SK-N-SH (cell line): ENCODE measurements around the gene FAM227B. TPM values are rescaled to one million over a fixed set of nuclear protein-coding genes. Genes with fewer than 3 reads are reported as not detected.

Experiments
- CTCF ChIA-PET: fragments of 300-600, 350-600 bp; formaldehyde crosslinking; extraction: SDS; loops from one replicate; lab custom pipeline; 2021; lab: Yijun Ruan, JAX
- POLR2A ChIA-PET: fragments of 350-600 bp; sonication (Branson Sonifier 250); formaldehyde crosslinking; extraction: SDS; loops from one replicate; lab custom pipeline; 2020; ENCODE audit warnings: antibody characterized with exemption, inconsistent platforms; lab: Yijun Ruan, JAX
- DNase-seq: peaks from one replicate; pipeline ENCODE4 v3.0.0; 2012
- H2AFZ ChIP-seq: fragments of 200-600 bp; sonication (generic); 2 replicates; pipeline ENCODE4 v1.8.1; 2016; ENCODE audit warnings: antibody characterized with exemption, mild to moderate bottlenecking, low read depth
- H3F3A ChIP-seq: fragments of 200-600 bp; sonication (generic); replicated peaks from 2 replicates; pipeline ENCODE3; 2016; ENCODE audit warnings: antibody characterized with exemption, mild to moderate bottlenecking; ENCODE audit not compliant: insufficient read depth
- H3K27ac ChIP-seq, 2 experiments: fragments of 200-500 bp in 1 of 2; fragments of 200-600 bp in 1 of 2; sonication (Bioruptor generic) in 1 of 2; sonication (generic), shearing (Covaris generic) in 1 of 2; 2 replicates each; pipeline versions ENCODE4 v1.5.1 to v1.6.1; 2014 to 2016; ENCODE audit warnings: low read depth in 2 of 2, inconsistent platforms in 1 of 2, low read length in 1 of 2, mild to moderate bottlenecking in 1 of 2, mixed read lengths in 1 of 2
- H3K27me3 ChIP-seq: fragments of 200-600 bp; sonication (generic), shearing (Covaris generic); 2 replicates; pipeline ENCODE4 v1.6.1; 2016; ENCODE audit warnings: mixed run types; ENCODE audit not compliant: insufficient read depth
- H3K36me3 ChIP-seq, 2 experiments: fragments of 200-500 bp in 1 of 2; fragments of 200-600 bp in 1 of 2; sonication (Bioruptor generic) in 1 of 2; sonication (generic) in 1 of 2; replicated peaks in 1 of 2; 2 replicates each; pipeline versions ENCODE3 to v1.5.1; 2014 to 2016; ENCODE audit warnings: low read length in 1 of 2, mild to moderate bottlenecking in 1 of 2; ENCODE audit not compliant: insufficient read depth in 2 of 2, control insufficient read depth in 1 of 2
- H3K4me1 ChIP-seq, 2 experiments: fragments of 200-500 bp in 1 of 2; fragments of 200-600 bp in 1 of 2; sonication (Bioruptor generic) in 1 of 2; sonication (generic), shearing (Covaris generic) in 1 of 2; 2 replicates each; pipeline versions ENCODE4 v1.5.1 to v1.6.1; 2014 to 2016; ENCODE audit warnings: low read depth in 1 of 2, low read length in 1 of 2, mixed run types in 1 of 2; ENCODE audit not compliant: insufficient read depth in 2 of 2, control insufficient read depth in 1 of 2
- H3K4me2 ChIP-seq: fragments of 200-600 bp; sonication (generic), shearing (Covaris generic); 2 replicates; pipeline ENCODE4 v1.6.1; 2017; ENCODE audit warnings: mixed run types
- H3K4me3 ChIP-seq, 2 experiments: fragments of 200-500 bp in 1 of 2; fragments of 200-600 bp in 1 of 2; sonication (Bioruptor generic) in 1 of 2; sonication (generic), shearing (Covaris generic) in 1 of 2; 2 replicates each; pipeline versions ENCODE4 v1.5.1 to v1.8.1; 2014 to 2016; ENCODE audit warnings: low read depth in 2 of 2, inconsistent platforms in 1 of 2, low read length in 1 of 2, mild to moderate bottlenecking in 1 of 2, mixed read lengths in 1 of 2, moderate library complexity in 1 of 2
- H3K79me2 ChIP-seq: fragments of 200-600 bp; sonication (generic); 2 replicates; pipeline ENCODE4 v1.8.1; 2017; ENCODE audit warnings: mild to moderate bottlenecking; ENCODE audit not compliant: insufficient read depth
- H3K9ac ChIP-seq: fragments of 200-600 bp; sonication (generic); 2 replicates; pipeline ENCODE4 v1.6.1; 2017; ENCODE audit warnings: mixed run types
- H3K9me2 ChIP-seq: fragments of 200-600 bp; sonication (generic); 2 replicates; pipeline ENCODE4 v1.6.1; 2017; ENCODE audit warnings: mixed run types
- H3K9me3 ChIP-seq: fragments of 200-600 bp; sonication (generic); 2 replicates; pipeline ENCODE4 v1.6.1; 2017; ENCODE audit warnings: mixed run types, mild to moderate bottlenecking, moderate library complexity
- H4K20me1 ChIP-seq: fragments of 200-600 bp; sonication (generic); 2 replicates; pipeline ENCODE4 v1.6.1; 2017; ENCODE audit warnings: mild to moderate bottlenecking, mixed run types; ENCODE audit not compliant: insufficient read depth
- CTCF ChIP-seq: fragments of 200-600 bp; sonication (generic); IDR thresholded peaks from 2 replicates; pipeline ENCODE4 v1.6.1; 2017; ENCODE audit warnings: antibody characterized with exemption, mild to moderate bottlenecking, moderate library complexity
- ELF1 ChIP-seq: IDR thresholded peaks from 2 replicates; pipeline ENCODE4 v1.4.0; 2012
- EP300 ChIP-seq, 2 experiments: IDR thresholded peaks; 2 replicates each; pipeline versions ENCODE4 v1.4.0 to v1.6.1; 2012; ENCODE audit warnings: borderline replicate concordance in 1 of 2, low read depth in 1 of 2, low read length in 1 of 2
- FOSL2 ChIP-seq: IDR thresholded peaks from 2 replicates; pipeline ENCODE4 v1.4.0; 2012; ENCODE audit warnings: low read depth, mild to moderate bottlenecking, moderate library complexity, borderline replicate concordance
- GATA2 ChIP-seq: sonication (generic); formaldehyde crosslinking; IDR thresholded peaks from 2 replicates; pipeline ENCODE4 v1.5.0; 2020; ENCODE audit warnings: mild to moderate bottlenecking, missing genetic modification reagents
- JUND ChIP-seq: IDR thresholded peaks from 2 replicates; pipeline ENCODE4 v1.4.0; 2012
- MEF2A ChIP-seq: IDR thresholded peaks from 2 replicates; pipeline ENCODE4 v1.4.0; 2012; ENCODE audit warnings: low read depth, borderline replicate concordance
- PBX3 ChIP-seq: IDR thresholded peaks from 2 replicates; pipeline ENCODE4; 2012
- POLR2AphosphoS5 ChIP-seq: IDR thresholded peaks from 2 replicates; pipeline ENCODE4 v1.6.1; 2012; ENCODE audit warnings: low read depth, low read length
- RCOR1 ChIP-seq: fragments of 150-350 bp; IDR thresholded peaks from 2 replicates; pipeline ENCODE4 v1.6.1; 2017; ENCODE audit warnings: antibody characterized with exemption, low read length
- REST ChIP-seq: IDR thresholded peaks from 2 replicates; pipeline ENCODE4 v1.6.1; 2012; ENCODE audit warnings: mild to moderate bottlenecking, low read depth, low read length, moderate library complexity
- RFX5 ChIP-seq: IDR thresholded peaks from 2 replicates; pipeline ENCODE4 v1.6.1; 2012; ENCODE audit warnings: mild to moderate bottlenecking, improper control_type of control experiment, low read length
- SIN3A ChIP-seq: IDR thresholded peaks from 2 replicates; pipeline ENCODE4 v1.6.1; 2012; ENCODE audit warnings: low read depth, mild to moderate bottlenecking, low read length, moderate library complexity, borderline replicate concordance
- TAF1 ChIP-seq: IDR thresholded peaks from 2 replicates; pipeline ENCODE4 v1.6.1; 2012; ENCODE audit warnings: low read depth, mild to moderate bottlenecking, low read length, moderate library complexity, borderline replicate concordance
- TCF12 ChIP-seq: IDR thresholded peaks from 2 replicates; pipeline ENCODE4 v1.4.0; 2012
- TEAD4 ChIP-seq: IDR thresholded peaks from 2 replicates; pipeline ENCODE4 v1.4.0; 2012; ENCODE audit warnings: mild to moderate bottlenecking, borderline replicate concordance; ENCODE audit not compliant: insufficient read depth
- USF1 ChIP-seq: IDR thresholded peaks from 2 replicates; pipeline ENCODE4 v1.4.0; 2012; ENCODE audit warnings: low read depth, borderline replicate concordance
- YY1 ChIP-seq: IDR thresholded peaks from 2 replicates; pipeline ENCODE4 v1.4.0; 2012; ENCODE audit warnings: low read depth, mild to moderate bottlenecking
- WGBS: methylation state at CpG from one replicate; pipeline ENCODE4 v1.1.6; 2017; ENCODE audit warnings: low lambda C conversion rate; 5-methylcytosine and 5-hydroxymethylcytosine counted together
- polyA plus RNA-seq, 3 experiments: library from polyadenylated mRNA; depleted of rRNA; stranded (reverse); fragments of >200 nt; gene quantifications; 2 replicates each; pipeline ENCODE4 v1.2.3, GENCODE V29; 2012

FAM227B gene
- polyA plus RNA-seq, 1 of the 3 experiments (the other 2 are of a cell fraction) = 4.4 TPM

GRCh38 chr15:49495993-49496753 is 124.4 kb downstream of the FAM227B start:
- H3F3A ChIP-seq = peaks cover 15% of the 10 kb centered on the region
- H3K4me2 ChIP-seq = 0 out of 2 replicates have a peak overlapping the region, but pooled peaks have one; percentile 11
- H3K9ac ChIP-seq = no peak overlapping the region
- H3K9me2 ChIP-seq = 0 out of 2 replicates have a peak, but pooled peaks cover 3% of the 10 kb centered on the region
- H3K4me3 ChIP-seq = no peak overlapping the region
- ChIA-PET POLR2A (no interaction called here), CTCF (interaction anchor here (0.5 kb wide), 1 partner anchor 515 kb away, joined by 3 read pairs; no protein-coding TSS in a partner anchor)
- 91% methylated on average over 3 of the region's 3 CpGs for WGBS
- H3K4me1 ChIP-seq = peaks cover 0 to 5% of the 10 kb centered on the region in 2 experiments; a peak in 2 of 4 replicates
- H3K36me3 ChIP-seq = no peaks in the 10 kb centered on the region
- no peaks in the 10 kb centered on the region for H4K20me1 ChIP-seq
- no peaks in the 10 kb centered on the region for H3K27me3 ChIP-seq
- no peak overlapping the region for H2AFZ ChIP-seq
- 0 out of 2 replicates have a peak, but pooled peaks have one; percentile 36 for TF ChIP-seq PBX3
- peak; percentile 46 for TF ChIP-seq TCF12
- no peak for TF ChIP-seq TEAD4
- TF ChIP-seq POLR2AphosphoS5 = no peak
- TF ChIP-seq EP300 (IDR thresholded peaks at IDR 0.05; ENCODE audit: borderline replicate concordance in 1 of 2, low read depth in 1 of 2, low read length in 1 of 2) = 0 out of 4 replicates have a peak, but pooled peaks of 1 of the 2 experiments have one; percentile 29
- peak; percentile 29; the same call in 1 of the 2 replicates for TF ChIP-seq FOSL2
- peak; percentile 51; the same call in 1 of the 2 replicates for TF ChIP-seq JUND
- no peaks in the 10 kb centered on the region for H3K79me2 ChIP-seq
- no peak for DNase-seq
- no peaks in the 10 kb centered on the region for H3K9me3 ChIP-seq
- H3K27ac ChIP-seq = peak overlapping the region; percentile 31; a peak in 3 of 4 replicates

- Histone ChIP-seq H3F3A (peaks cover 15% of the 10 kb centered on the region), H3K9me2 (0 out of 2 replicates have a peak, but pooled peaks cover 3% of the 10 kb centered on the region), H3K9ac (no peak overlapping the region), H3K4me3 (no peak overlapping the region), H3K36me3 (no peaks in the 10 kb centered on the region), H3K79me2 (no peaks in the 10 kb centered on the region), H3K27me3 (no peaks in the 10 kb centered on the region), H2AFZ (no peak overlapping the region; the same call in 1 of the 2 replicates), H3K4me2 (no peak overlapping the region), H3K9me3 (no peaks in the 10 kb centered on the region), H3K27ac (peak overlapping the region; percentile 41 to 56; a peak in 3 of 4 replicates), H3K4me1 (peaks cover 0 to 5% of the 10 kb centered on the region in 2 experiments; a peak in 2 of 4 replicates), H4K20me1 (no peaks in the 10 kb centered on the region)
- DNase-seq = peak; percentile 3
- CTCF ChIA-PET = no interaction called here
- POLR2A ChIA-PET = no interaction called here
- WGBS = 25% methylated on average over 1 of the region's 1 CpG
- TF ChIP-seq REST (no peak), RCOR1 (no peak), MEF2A (no peak), USF1 (no peak), ELF1 (no peak; the same call in 1 of the 2 replicates), GATA2 (no peak), POLR2AphosphoS5 (peak; percentile 58; the same call in 1 of the 2 replicates), FOSL2 (peak; percentile 76), TAF1 (no peak), YY1 (no peak), SIN3A (no peak), RFX5 (no peak), CTCF (no peak)
These were observed 125.8 kb downstream of the FAM227B start for GRCh38 chr15:49494842-49495241.
